Urinary bladder (tissue), 4 donors: ENCODE data around the gene TRIM17. TPM values are rescaled to one million over a fixed set of nuclear protein-coding genes. Genes with fewer than 3 reads are reported as not detected.

Source experiments
- DNase-seq: peaks from one replicate; pipeline ENCODE4 v3.0.0-alpha.2; 2015; ENCODE audit errors: extremely low spot score
- H3K27ac ChIP-seq: one replicate; pipeline ENCODE4 v1.5.1; 2013; ENCODE audit warnings: low read depth, mild to moderate bottlenecking, moderate library complexity
- H3K36me3 ChIP-seq: one replicate; pipeline ENCODE4 v1.6.1; 2013; ENCODE audit warnings: mild to moderate bottlenecking, moderate library complexity; ENCODE audit not compliant: insufficient read depth
- H3K4me1 ChIP-seq: one replicate; pipeline ENCODE4 v1.6.1; 2013; ENCODE audit warnings: mild to moderate bottlenecking, moderate library complexity; ENCODE audit not compliant: insufficient read depth
- H3K4me3 ChIP-seq: one replicate; pipeline ENCODE4 v1.5.1; 2013; ENCODE audit warnings: low read depth, low read length
- WGBS: extraction: QIAGEN DNeasy Blood & Tissue Kit; methylation state at CpG from one replicate; pipeline ENCODE4 v1.1.7; 2013; 5-methylcytosine and 5-hydroxymethylcytosine counted together
- polyA plus RNA-seq: library from polyadenylated mRNA; stranded (reverse); fragments of 200-250 nt; gene quantifications from one replicate; pipeline ENCODE4 v1.2.3, GENCODE V29; 2013
- total RNA-seq: library from RNA; depleted of rRNA; stranded (reverse); fragments of >200 nt; gene quantifications from one replicate; pipeline ENCODE4 v1.2.3, GENCODE V29; 2014
- donor health status: healthy with polysubstance abuse.
- donor health status: healthy.

TRIM17 gene
- total and polyA plus RNA-seq, 2 donors: 0.57 to 1.9 TPM

- no peak overlapping the region for H3K27ac ChIP-seq
- 91% methylated on average over 6 of the region's 6 CpGs for WGBS
- H3K36me3 ChIP-seq: peaks cover 9% of the 10 kb centered on the region
- H3K4me3 ChIP-seq: no peak overlapping the region
- DNase-seq: no peak
- H3K4me1 ChIP-seq: peaks cover 2% of the 10 kb centered on the region
Observed at GRCh38 chr1:228397966-228398365, 18.7 kb downstream of the TRIM17 start.

DNA sequence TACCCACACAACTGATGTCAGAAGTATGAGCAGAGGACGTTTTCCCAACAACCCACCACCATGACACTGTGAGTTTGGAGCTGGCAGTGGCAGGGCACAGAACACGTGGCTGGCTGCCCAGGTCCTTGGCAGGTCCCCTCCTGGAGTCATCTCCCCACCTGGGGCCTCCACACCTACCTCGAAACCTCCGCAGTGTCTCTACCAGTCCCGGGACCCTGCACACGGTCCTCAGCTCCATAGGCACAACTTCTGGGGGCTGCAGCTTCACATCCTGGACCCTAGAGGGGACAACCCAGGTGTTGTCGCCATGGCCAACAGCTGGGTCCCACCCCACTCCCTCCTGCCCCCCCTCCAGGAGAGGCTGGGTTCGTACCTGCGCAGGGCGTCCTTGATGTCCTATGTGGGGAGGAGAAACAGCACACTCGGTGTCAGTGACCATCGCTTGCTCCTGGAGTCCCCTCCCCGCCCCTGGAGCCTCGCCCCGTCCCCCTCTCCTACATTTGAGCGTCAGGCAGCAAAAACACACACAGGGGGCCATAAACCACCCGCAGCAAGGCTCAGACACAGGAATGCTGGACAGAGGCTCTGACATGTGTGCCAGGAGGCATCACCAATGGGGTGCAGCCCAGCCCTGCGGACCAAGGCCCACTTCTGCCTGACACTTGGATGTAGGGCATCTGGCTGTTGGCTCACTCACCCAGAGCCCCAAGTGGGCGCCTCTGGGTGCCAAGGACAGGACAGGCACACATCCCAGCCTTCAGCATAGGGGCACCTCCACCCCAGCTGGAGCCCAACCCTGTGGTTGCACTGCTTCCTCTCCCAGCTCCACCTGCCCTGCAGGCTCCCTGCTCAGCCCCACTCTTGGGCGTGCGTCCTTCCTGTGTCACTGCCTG lies 19.6 kb downstream of the TRIM17 start:
- Histone ChIP-seq H3K36me3 (peaks cover 9% of the 10 kb centered on the region), H3K4me1 (peaks cover 2% of the 10 kb centered on the region), H3K4me3 (no peak overlapping the region), H3K27ac (no peak overlapping the region)
- DNase-seq: no peak
- 92% methylated on average over 21 of the region's 21 CpGs for WGBS

DNA sequence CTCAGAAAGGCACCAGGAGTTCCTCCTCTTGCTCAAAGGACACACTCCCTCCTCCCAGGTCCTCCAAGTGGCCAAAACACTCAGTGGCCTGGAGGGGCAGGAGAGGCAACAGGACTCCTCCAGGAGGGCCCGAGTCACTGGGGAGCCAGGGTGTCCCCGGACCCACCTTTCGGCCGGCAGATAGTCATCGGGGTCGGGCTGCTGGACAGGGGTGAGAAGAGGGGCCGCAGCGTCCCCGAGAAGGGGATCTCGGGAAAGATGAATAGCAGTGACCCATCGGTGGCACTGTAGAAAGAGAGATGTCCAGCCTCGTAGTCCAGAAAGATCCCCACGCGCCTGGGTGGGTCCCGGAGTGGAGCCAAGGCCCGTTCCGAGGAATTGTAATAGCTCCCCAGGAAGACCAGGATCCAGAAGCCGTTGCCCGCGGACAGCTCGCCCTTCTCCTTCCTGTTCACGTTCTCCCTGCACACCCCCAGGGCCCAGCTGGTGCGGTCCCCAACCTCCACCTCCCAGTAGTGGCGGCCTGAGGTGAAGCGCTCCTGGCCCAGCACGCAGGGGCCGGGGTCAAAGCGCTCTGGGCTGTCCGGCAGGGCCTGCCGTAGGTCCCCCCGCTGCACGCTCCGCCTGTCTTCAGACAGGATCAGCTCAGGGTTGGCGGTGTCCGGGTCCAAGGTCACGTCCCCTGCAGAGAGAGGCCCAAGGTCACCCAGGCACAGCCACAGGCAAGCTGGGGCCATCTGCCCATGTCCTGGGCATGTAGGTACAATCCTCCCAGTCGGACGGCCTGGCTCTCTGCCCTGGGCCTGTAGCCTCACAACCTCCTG lies 21.9 kb downstream of the TRIM17 start:
- H3K36me3 ChIP-seq: peaks cover 7% of the 10 kb centered on the region
- no peak for DNase-seq
- H3K4me1 ChIP-seq: peaks cover 2% of the 10 kb centered on the region
- H3K27ac ChIP-seq: no peak overlapping the region
- 96% methylated on average over 38 of the region's 38 CpGs for WGBS
- no peak overlapping the region for H3K4me3 ChIP-seq

DNA sequence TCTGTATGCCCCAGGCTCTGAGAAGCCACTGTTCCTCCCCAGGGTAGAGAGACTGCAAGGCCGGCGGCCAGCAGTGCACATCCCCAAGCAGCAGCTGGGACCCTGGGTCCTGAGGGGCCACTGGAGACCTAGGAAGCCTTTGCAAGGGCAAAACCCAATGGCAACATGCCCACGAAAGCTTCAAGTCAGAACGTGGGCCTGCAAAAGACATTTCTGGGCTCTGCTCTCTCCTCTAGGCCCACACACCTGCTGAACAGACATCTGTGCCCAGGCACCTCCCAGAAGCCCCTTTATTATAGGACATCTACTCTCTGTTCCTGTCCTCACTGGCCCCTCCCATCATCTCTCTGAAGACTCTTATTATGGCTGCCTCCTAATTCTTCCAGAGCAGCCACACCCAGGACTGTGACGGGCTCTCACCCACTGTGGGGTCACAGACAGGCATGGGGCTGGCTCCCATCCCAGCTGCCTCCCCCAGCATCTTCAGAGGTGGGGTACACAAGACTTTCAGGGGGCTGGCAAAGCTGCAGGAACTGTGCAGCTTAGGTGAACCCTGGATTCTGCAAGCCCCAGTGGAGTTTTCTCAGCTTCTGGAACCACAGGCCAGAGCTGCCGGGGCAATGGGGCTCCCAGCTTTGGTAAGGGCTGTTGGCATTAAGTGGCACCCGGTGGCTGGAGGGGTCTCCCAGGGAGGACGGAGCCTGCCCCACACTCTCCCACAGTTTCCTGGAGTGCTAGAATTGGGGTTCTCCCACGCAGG lies 22.7 kb downstream of the TRIM17 start:
- Histone ChIP-seq H3K27ac (no peak overlapping the region), H3K36me3 (peaks cover 7% of the 10 kb centered on the region), H3K4me3 (no peak overlapping the region), H3K4me1 (peaks cover 2% of the 10 kb centered on the region)
- WGBS: 89% methylated on average over 9 of the region's 9 CpGs
- DNase-seq: no peak

DNA sequence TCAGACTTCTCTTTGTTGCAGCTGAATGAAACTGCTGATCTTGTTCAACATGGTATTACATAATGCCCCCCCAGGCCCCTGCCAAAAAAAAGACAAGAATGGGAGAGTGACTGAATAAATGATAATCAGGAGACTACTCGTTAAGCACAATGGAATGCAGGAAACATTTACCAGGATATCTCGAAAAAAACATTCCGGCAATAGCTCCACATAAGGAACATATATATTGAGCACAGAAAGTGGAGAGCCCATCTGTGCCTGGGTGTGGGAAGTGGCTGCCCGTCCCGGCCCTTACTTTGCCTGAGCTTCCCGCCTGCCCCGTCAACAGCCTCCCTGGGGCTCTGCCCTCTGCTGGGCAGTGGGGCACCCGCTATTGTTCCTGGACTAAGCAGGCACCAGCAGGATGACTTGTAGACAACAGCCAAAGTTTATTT lies 23.4 kb downstream of the TRIM17 start:
- Histone ChIP-seq H3K4me1 (peaks cover 2% of the 10 kb centered on the region), H3K27ac (no peak overlapping the region), H3K4me3 (no peak overlapping the region), H3K36me3 (peaks cover 7% of the 10 kb centered on the region)
- DNase-seq: no peak
- whole genome bisulfite sequencing: 51% methylated on average over 8 of the region's 8 CpGs

DNA sequence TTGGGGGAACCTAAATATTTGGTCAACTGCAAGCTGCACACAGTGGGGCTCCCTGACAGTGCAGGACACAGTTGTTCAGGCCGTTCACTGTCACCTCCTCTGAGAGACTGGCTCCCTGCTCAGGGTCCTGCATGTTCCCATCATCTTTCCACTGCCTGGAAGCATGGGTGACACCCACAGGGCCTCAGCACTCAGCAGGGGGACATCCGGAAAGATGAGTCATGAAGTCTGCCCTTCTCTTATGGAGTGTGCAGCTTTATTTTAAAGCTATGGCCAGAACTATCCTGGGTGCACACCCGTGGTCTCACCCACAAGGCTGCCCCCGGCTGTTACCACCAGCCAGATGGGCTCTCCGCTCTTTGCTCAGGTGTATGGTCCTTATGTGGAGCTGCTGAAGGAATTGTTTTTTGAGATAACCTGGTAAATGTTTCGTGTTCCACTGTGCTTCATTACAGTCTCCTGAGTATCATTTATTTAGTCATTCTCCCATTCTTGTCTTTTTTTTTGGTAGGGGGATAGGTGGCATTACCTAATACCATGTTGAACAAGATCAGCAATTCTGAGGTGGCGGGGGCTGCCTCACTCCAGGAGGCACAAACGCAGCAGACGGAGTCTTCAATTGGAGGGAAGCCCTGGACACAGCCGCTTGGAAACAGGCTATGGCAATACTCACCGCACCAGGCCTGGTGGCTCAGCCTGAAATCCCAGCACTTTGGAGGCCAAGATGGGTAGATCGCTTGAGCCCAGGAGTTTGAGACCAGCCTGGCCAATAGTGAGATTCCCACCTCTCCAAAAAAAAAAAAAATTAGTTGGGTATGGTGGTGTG lies 24.3 kb downstream of the TRIM17 start:
- Histone ChIP-seq H3K4me3 (no peak overlapping the region), H3K27ac (no peak overlapping the region), H3K4me1 (peaks cover 2% of the 10 kb centered on the region), H3K36me3 (peaks cover 7% of the 10 kb centered on the region)
- 91% methylated on average over 12 of the region's 12 CpGs for WGBS
- DNase-seq: no peak

DNA sequence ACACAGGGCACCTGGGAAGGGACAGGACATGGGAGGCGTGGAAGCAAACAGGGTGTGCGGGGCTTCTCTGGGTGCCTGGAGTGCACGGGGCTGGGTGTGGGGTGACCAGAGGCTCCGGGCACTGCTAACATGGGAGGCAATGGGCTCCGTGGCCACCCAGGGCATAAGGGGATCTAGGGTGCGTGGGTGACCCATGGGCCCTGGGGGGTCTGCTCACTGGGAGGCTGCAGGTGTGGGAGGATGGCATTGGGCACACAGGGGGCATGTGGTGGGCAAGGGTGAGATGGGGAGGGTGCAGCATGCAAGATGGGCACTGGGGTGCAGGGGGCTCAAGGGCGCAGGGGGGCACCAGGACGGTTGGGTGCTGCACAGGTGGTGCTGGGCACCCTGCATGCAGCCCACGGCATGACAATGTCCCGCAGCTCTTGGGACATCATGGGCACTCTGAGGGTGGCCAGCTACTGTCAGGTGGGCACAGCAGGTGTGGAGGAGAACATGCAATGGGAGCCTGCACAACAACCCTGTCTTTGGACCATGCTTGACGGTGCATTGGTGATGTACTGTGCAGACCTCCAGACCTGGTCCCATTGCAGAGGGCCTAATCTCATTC lies 25.1 kb downstream of the TRIM17 start:
- Histone ChIP-seq H3K27ac (no peak overlapping the region), H3K4me3 (no peak overlapping the region), H3K36me3 (peaks cover 4% of the 10 kb centered on the region), H3K4me1 (peaks cover 2% of the 10 kb centered on the region)
- 93% methylated on average over 11 of the region's 11 CpGs for WGBS
- no peak for DNase-seq

- WGBS: 82% methylated on average over 10 of the region's 10 CpGs
- Histone ChIP-seq H3K36me3 (peaks cover 4% of the 10 kb centered on the region), H3K27ac (no peak overlapping the region), H3K4me3 (no peak overlapping the region), H3K4me1 (peaks cover 2% of the 10 kb centered on the region)
- no peak for DNase-seq
Observed at GRCh38 chr1:228390649-228391048, 26.0 kb downstream of the TRIM17 start.

DNA sequence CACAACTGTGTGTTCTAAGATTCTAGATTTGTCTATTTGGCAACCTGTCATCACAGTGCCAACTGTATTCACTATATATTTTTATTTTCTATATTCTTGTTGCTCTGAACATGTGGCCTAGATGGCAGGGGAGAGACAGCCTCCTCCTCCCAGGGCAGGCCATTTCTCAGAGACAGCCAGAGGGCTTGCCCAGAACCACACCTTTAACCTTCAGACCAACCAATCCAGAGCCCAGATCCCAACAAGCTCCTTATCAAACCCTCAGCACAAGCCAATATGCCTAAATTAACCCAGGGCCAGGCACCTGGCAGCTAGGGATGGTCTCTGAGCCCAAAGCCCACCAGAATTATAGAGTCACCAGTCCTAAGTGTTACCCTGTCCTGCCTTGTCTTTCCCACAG lies 29.3 kb downstream of the TRIM17 start:
- DNase-seq: no peak

GRCh38 chr1:228385232-228385631 lies 31.4 kb downstream of the TRIM17 start:
- Histone ChIP-seq H3K4me1 (no peaks in the 10 kb centered on the region), H3K36me3 (no peaks in the 10 kb centered on the region), H3K4me3 (no peak overlapping the region), H3K27ac (no peak overlapping the region)
- DNase-seq: no peak

More for the DNA sequence above, 29.3 kb downstream of the TRIM17 start:
- Histone ChIP-seq H3K4me1 (no peaks in the 10 kb centered on the region), H3K27ac (no peak overlapping the region), H3K36me3 (no peaks in the 10 kb centered on the region), H3K4me3 (no peak overlapping the region)

GRCh38 chr1:228383773-228384172 lies 32.9 kb downstream of the TRIM17 start:
- no peak overlapping the region for H3K27ac ChIP-seq
- no peak overlapping the region for H3K4me3 ChIP-seq
- DNase-seq: no peak
- 87% methylated on average over 2 of the region's 2 CpGs for WGBS
- H3K4me1 ChIP-seq: no peaks in the 10 kb centered on the region
- no peaks in the 10 kb centered on the region for H3K36me3 ChIP-seq

DNA sequence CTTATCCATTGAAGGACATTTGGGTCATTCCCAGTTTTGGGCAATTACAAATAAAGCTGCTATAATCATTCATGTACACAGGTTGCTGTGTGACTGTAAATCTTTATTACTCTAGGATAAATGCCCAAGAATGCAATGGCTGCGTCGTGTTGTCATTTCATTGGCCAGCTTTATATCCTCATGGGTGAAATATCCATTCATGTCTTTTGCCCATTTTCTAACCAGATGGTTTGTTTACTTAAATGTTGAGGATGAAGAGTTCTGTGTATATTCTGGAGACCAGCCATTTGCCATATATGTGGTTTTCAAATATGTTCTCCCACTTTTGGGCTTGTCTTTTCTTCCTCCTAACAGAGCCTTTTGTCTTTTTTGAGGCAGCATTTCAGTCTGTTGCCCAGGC lies 35.3 kb downstream of the TRIM17 start:
- Histone ChIP-seq H3K36me3 (no peaks in the 10 kb centered on the region), H3K27ac (no peak overlapping the region), H3K4me1 (no peaks in the 10 kb centered on the region), H3K4me3 (no peak overlapping the region)
- DNase-seq: no peak
- WGBS: 46% methylated on average over 2 of the region's 2 CpGs
